Kidney glomerular epithelial cell (primary cell): Measurements from ENCODE around the gene CRP.
"Not testable (repeated sequence)": the region's sequence is repeated elsewhere in the genome, so short reads cannot be mapped to it uniquely, and the experiment has no call there.

Experiments
- DNase-seq: peaks from one replicate; lab custom pipeline; 2025; lab: John Stamatoyannopoulos, UW

Gene CRP

GRCh38 chr1:159714529-159714928 is at the start of gene CRP:
TSS of gene CRP (minus strand) at chr1:159714589. CDS start at chr1:159714485, 104 bp downstream.
- no peak for DNase-seq

GRCh38 chr1:159763686-159764085 is 49.3 kb upstream of the CRP start:
- no peak for DNase-seq

- no peak for DNase-seq
Measured at GRCh38 chr1:159756397-159756796, 42.0 kb upstream of the CRP start.

- DNase-seq: no peak
Measured at GRCh38 chr1:159755451-159756007, 41.1 kb upstream of the CRP start.

- no peak for DNase-seq
Measured at GRCh38 chr1:159753386-159753785, 39.0 kb upstream of the CRP start.

- no peak for DNase-seq
Measured at GRCh38 chr1:159752135-159752580, 37.8 kb upstream of the CRP start.

GRCh38 chr1:159751031-159751430 is 36.6 kb upstream of the CRP start:
- no peak for DNase-seq

GRCh38 chr1:159750621-159751020 is 36.2 kb upstream of the CRP start:
- no peak for DNase-seq

GRCh38 chr1:159749630-159750029 is 35.2 kb upstream of the CRP start:
- DNase-seq: no peak

- no peak for DNase-seq
Measured at GRCh38 chr1:159748370-159748769, 34.0 kb upstream of the CRP start.

- DNase-seq: no peak
Measured at GRCh38 chr1:159746666-159747065, 32.3 kb upstream of the CRP start.

GRCh38 chr1:159743651-159744410 is 29.4 kb upstream of the CRP start:
- DNase-seq: no peak

GRCh38 chr1:159737238-159737916 is 23.0 kb upstream of the CRP start:
- DNase-seq: no peak

- not testable (repeated sequence) for DNase-seq
Measured at GRCh38 chr1:159723188-159723587, 8.8 kb upstream of the CRP start.

GRCh38 chr1:159719990-159720389 is 5.6 kb upstream of the CRP start:
- no peak for DNase-seq

GRCh38 chr1:159715855-159716254 is 1.5 kb upstream of the CRP start:
- no peak for DNase-seq

- DNase-seq: no peak
Measured at GRCh38 chr1:159712080-159712479, 2.3 kb downstream of the CRP start.

- DNase-seq: no peak
Measured at GRCh38 chr1:159707472-159708260, 6.7 kb downstream of the CRP start.

- no peak for DNase-seq
Measured at GRCh38 chr1:159705904-159706256, 8.5 kb downstream of the CRP start.

GRCh38 chr1:159705251-159705903 is 9.0 kb downstream of the CRP start:
- no peak for DNase-seq

- DNase-seq: no peak
Measured at GRCh38 chr1:159704481-159704880, 9.9 kb downstream of the CRP start.

- no peak for DNase-seq
Measured at GRCh38 chr1:159700312-159700711, 14.1 kb downstream of the CRP start.
